Measurements from ENCODE around the gene GRXCR2. TPM values are rescaled to one million over a fixed set of nuclear protein-coding genes. Genes with fewer than 3 reads are reported as not detected.
A peak's percentile ranks its signal among the peaks of the same experiment; 100 is the strongest.
"Not testable (repeated sequence)": the region's sequence is repeated elsewhere in the genome, so short reads cannot be mapped to it uniquely, and the experiment has no call there.

The GRXCR2 gene
- total RNA-seq, 1 donor from 2014 or later: 5.5 TPM

GRCh38 chr5:145847499-145848497, 25.0 kb downstream of the GRXCR2 start:
- no peak for ATAC-seq

GRCh38 chr5:145846081-145846480, 26.7 kb downstream of the GRXCR2 start:
- DNase-seq (ENCODE audit: missing footprints): no peak
- ATAC-seq: no peak
- intact Hi-C loops (cut with DNase I): no loop called here

More at GRCh38 chr5:145847499-145848497, 25.0 kb downstream of the GRXCR2 start:
- no peak for DNase-seq (ENCODE audit: missing footprints)
- intact Hi-C loops (cut with DNase I): no loop called here

- intact Hi-C loops (cut with DNase I): no loop called here
- no peak for DNase-seq (ENCODE audit: missing footprints)
- ATAC-seq: no peak
Observed at GRCh38 chr5:145841299-145841698, 31.5 kb downstream of the GRXCR2 start.

DNA sequence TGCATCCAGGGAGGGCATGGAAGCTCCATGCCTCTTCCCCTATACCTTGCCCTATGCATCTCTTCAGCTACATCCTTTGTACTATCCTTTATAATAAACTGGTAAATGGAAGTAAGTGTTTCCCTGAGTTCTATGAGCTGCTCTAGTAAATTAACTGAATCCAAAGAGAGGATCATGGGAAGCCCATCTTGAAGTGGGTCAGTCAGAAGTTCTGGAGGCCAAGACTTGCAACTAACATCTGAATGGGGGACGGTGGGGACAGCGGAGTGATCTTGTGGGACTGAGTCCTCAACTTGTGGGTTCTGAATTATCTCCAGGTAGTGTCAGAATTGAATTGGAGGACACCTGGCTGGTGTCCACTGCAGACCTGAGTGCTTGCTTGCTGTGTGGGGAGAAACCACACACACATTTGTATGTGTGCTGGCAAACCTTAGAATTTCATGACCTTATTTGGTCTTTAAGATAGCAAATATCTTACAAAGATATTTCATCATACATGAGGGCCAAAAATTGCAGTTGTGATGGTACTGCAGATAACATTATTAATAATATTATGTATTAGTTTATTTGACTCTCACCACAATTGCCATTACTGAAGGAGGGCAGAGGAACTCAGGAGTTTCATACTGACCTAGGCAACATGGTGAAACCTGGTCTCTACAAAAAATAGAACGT, 32.2 kb downstream of the GRXCR2 start:
- ATAC-seq (no peak), DNase-seq (ENCODE audit: missing footprints) (no peak)
- intact Hi-C loops (cut with DNase I): no loop called here

DNA sequence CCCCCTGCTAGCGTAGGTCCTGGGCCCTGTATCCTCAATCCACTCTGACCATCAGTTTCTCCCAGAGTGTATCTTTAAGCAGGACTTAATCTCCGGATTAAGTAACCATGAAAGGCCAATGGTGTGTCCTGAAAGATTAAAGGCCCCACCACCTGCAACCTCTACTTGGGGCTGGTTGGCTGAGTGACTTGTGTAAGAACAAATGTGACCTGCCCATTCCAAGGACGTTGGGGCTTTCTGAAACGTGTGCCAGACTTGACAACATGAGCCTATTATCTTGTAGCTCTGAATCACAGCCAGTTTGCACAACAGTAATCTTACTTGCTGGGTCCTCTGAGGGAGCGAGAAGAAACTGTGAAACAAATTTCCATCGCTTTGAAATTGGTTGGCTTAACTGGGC, 34.5 kb downstream of the GRXCR2 start:
- DNase-seq (ENCODE audit: missing footprints) (no peak), ATAC-seq (no peak)
- intact Hi-C loops (cut with DNase I): loop anchor here (5.0 kb wide), 1 partner anchor 209 kb away; no protein-coding TSS in a partner anchor

- not testable (repeated sequence) for DNase-seq (ENCODE audit: missing footprints); ATAC-seq
- intact Hi-C loops (cut with DNase I): loop anchor here (5.0 kb wide), 1 partner anchor 211 kb away; no protein-coding TSS in a partner anchor
Observed at GRCh38 chr5:145836241-145836640, 36.6 kb downstream of the GRXCR2 start.

DNA sequence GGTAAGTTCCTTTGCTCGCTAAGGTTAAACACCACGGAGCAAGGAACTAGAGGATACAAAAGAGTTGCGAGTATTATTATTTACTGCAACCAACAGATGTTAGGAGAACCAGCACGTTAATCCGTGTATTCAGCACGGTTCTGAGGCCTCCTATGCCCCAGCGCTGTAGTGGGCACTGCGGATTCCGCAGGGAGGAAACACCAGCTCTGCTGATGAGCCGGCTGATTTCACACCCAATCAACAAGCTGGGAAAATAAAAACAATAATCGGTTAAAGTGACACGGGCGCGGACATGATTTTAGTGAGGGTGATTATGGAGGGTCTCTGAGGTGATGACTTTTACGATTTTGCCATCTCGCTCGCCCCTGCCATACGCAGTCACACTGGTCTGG, 37.0 kb downstream of the GRXCR2 start:
- no peak for DNase-seq (ENCODE audit: missing footprints)
- intact Hi-C loops (cut with DNase I): loop anchor here (5.0 kb wide), 1 partner anchor 211 kb away; no protein-coding TSS in a partner anchor
- ATAC-seq: no peak

DNA sequence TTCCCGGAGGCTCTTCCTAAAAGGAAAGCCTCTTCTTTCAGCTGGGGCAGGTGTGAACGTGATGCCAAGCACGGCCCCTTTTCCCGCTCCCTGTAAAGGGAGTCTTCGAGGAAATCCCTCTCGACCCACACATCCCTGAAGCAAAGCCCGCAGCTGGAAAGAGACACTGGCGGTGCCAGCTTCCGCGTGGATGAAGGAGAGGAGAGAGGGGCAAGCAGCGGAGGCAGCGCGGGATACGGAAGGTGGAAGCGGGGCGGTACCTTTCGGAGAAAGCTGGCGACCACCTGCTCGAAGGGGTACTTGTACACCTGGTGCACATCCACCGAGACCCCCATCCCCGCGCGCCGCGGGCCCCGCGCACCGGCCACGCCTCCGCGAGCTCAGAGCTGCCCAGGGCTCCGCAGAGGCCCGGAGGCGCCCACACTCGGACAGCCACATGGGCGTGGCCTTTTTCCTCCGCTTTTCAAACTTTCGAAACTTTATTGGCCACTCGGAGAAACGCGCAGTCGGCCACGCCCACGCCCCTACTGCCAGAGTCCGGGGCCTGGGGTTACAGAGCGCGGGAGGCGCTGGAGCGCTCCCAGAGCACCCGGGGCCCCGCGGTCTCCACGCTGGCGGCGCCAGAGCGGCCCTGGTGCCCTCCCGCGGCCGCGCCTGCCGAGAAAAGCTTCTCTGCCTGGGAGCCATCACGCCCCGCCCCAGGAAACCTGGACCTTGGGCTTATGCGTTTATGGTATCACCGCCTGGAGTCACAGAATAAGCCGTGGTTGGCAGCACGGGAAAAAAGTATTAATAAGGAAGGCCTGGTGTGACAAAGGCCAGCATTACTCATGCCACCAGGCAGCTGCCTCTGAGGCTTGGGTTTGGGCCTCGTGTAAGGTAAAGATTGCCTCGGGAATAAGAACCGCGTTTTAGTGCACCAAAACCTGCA, 37.6 kb downstream of the GRXCR2 start, which contains the start of gene PRELID2:
Gene PRELID2 (minus strand): TSS at position 426 of the 931 bp plus-strand sequence. CDS start 91 bp downstream, at position 335.
- peak; percentile 94 for DNase-seq (ENCODE audit: missing footprints)
- ATAC-seq: peak; percentile 92
- intact Hi-C loops (cut with DNase I): loop anchor here (5.0 kb wide), 1 partner anchor 212 kb away; no protein-coding TSS in a partner anchor

- DNase-seq (ENCODE audit: missing footprints): no peak
- intact Hi-C loops (cut with DNase I): no loop called here
- ATAC-seq: no peak
Observed at GRCh38 chr5:145834554-145834916, 38.3 kb downstream of the GRXCR2 start.

DNA sequence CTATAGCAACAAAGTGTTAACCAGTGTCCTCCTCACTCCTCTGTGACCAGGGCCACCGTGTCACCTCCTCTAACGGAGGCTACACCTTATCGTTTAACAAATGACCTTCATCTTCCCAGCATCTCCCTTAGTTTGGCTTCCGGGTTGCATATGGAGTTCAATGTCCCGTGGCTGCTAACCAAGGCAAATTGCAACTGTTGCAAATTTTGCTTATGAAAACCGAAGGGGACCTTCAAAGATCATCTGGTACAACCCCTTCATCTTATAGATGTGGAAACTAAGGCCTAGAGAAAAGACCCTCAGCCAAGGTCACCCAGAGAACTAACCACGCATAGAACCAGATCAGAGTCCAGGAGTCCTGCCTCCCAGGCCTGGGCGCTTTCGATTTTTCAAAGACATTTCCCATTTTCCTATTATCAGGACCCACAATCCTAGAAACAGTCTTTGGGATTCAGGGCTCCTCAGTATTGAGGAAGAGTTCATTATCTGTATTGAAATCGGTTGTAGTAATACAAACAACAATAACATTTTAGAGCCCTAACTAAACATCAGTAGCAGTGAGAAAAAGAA, 39.1 kb downstream of the GRXCR2 start:
- no peak for ATAC-seq
- DNase-seq (ENCODE audit: missing footprints): no peak
- intact Hi-C loops (cut with DNase I): no loop called here

DNA sequence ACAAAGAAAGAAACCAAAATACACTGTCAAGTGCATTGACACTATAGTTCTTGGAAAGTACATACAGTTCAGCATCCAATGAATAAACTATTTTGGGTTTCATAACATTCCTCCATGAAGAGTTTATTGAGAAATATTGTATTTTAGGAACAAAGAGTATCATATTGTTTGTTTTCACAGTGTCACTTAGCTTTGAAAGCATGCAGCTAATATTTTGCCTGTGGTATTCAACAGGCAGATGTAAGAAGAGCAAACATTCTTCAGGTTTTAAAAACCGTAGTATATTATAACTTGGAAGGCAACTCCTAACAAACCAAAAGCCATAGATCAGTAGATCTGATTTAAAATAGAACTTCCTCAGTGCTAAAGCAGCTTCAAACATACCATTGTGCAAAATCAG, 42.2 kb downstream of the GRXCR2 start:
- no peak for ATAC-seq

DNA sequence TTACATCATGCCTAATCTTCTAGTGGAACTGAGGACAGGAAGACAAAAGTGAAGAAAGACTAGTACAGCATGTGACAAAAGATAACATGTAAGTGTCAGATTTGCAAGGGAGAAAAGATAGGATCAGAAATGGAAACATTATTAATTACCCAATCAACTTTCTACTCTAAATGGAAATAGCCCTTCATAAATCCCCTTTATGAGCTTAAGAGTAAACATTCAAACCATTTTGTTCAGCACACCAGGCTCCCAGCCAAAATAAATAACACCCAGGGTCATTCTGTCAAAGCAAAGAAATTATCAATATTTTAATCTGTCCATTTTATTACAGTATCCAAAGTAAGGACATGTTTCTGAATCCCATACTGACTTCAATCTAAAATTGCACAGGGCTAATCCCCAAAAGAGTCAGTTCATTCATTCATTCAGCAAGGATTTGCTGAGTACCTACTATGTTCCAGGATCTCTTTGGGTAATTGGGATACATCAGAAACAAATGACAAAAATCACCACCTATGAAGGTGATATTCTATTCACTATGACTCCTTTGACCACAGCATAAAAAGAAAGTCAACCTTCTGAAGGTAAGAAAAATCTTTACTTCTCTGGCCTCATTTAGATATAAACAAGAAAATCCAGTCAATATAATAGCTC, 43.0 kb downstream of the GRXCR2 start:
- intact Hi-C loops (cut with DNase I): loop anchor here (10.0 kb wide), 1 partner anchor 145 kb away; no protein-coding TSS in a partner anchor
- no peak for DNase-seq (ENCODE audit: missing footprints)
- no peak for ATAC-seq

More for the DNA sequence above, 42.2 kb downstream of the GRXCR2 start:
- no peak for DNase-seq (ENCODE audit: missing footprints)
- intact Hi-C loops (cut with DNase I): no loop called here

- DNase-seq (ENCODE audit: missing footprints): no peak
- intact Hi-C loops (cut with DNase I): loop anchor here (10.0 kb wide), 1 partner anchor 142 kb away; no protein-coding TSS in a partner anchor
- no peak for ATAC-seq
Observed at GRCh38 chr5:145826895-145827674, 45.7 kb downstream of the GRXCR2 start.

GRCh38 chr5:145825751-145826180, 47.0 kb downstream of the GRXCR2 start:
- no peak for DNase-seq (ENCODE audit: missing footprints)
- intact Hi-C loops (cut with DNase I): loop anchor here (10.0 kb wide), 1 partner anchor 141 kb away; no protein-coding TSS in a partner anchor
- no peak for ATAC-seq

DNA sequence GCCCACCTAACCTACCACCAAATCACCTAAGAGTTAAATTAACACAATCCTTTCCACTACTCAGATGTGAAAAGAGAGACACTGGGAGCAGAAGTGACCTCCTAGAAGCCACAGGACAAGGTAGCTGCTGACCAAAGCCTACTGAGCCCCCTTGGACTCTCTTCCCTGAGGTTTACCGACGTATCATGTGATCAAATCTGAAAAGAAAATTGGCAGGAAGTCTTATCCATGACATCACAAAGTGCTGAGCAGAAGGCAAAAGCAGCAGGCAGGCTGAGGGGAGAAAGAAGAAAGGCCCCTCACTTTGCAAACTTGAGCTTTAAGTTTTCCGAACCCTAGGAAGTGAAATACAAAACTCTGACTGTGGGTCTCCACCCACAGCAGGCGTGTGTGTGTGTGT, 48.8 kb downstream of the GRXCR2 start:
- intact Hi-C loops (cut with DNase I): loop anchor here (10.0 kb wide), 1 partner anchor 139 kb away; no protein-coding TSS in a partner anchor
- ATAC-seq (no peak), DNase-seq (ENCODE audit: missing footprints) (no peak)

DNA sequence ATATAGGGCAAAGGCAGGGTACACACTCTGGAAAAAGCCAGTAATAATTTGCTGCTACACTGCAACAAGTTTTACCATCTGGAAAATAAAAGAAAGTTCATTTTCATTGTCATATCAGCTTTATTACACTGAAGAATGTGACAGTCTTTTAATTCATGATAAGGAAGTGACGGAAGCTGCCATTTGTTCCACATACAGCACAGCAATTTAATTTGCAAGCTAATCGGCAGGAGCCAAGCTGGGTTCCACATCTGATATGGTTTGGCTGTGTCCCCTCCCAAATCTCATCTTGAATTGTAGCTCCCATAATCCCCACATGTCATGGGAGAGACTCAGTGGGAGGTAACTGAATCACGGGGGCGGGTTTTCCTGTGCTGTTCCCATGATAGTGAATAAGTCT, 54.2 kb downstream of the GRXCR2 start:
- no peak for DNase-seq (ENCODE audit: missing footprints)
- no peak for ATAC-seq
- intact Hi-C loops (cut with DNase I): loop anchor here (10.0 kb wide), 1 partner anchor 1614 kb away; no protein-coding TSS in a partner anchor
